Measurements from ENCODE around the gene ATP5F1D.

ATP5F1D gene

GRCh38 chr19:1255186-1256161 is 13.9 kb downstream of the ATP5F1D start:
- Histone ChIP-seq H3K4me1 (ENCODE audit: insufficient read depth, low read length, poor library complexity, severe bottlenecking) (peaks cover 34% of the 10 kb centered on the region), H3K79me2 (ENCODE audit: insufficient read depth, low read length) (peaks cover 86% of the 10 kb centered on the region), H3K9me3 (ENCODE audit: insufficient read depth, low read depth, low read length) (no peaks in the 10 kb centered on the region), H3K36me3 (ENCODE audit: insufficient read depth, low read length) (peaks cover 42% of the 10 kb centered on the region; the same call in 1 of the 2 replicates), H3K4me3 (ENCODE audit: low read length, poor library complexity, severe bottlenecking) (no peak overlapping the region), H3K4me2 (ENCODE audit: low read depth, low read length, poor library complexity, severe bottlenecking) (no peak overlapping the region), H3K27me3 (ENCODE audit: insufficient read depth, low read length, poor library complexity, severe bottlenecking) (no peaks in the 10 kb centered on the region), H2AFZ (ENCODE audit: low read length) (no peak overlapping the region), H3K9ac (ENCODE audit: low read depth, low read length, poor library complexity, severe bottlenecking) (no peak overlapping the region), H3K9me2 (replicated peaks; ENCODE audit: low read depth, low read length) (no peaks in the 10 kb centered on the region), H3F3A (ENCODE audit: low read depth) (peaks cover 16% of the 10 kb centered on the region; the same call in 1 of the 2 replicates), H4K20me1 (ENCODE audit: insufficient read depth, low read length, poor library complexity, severe bottlenecking) (peaks cover 91% of the 10 kb centered on the region)
- no peak for TF ChIP-seq EZH2phosphoT487 (IDR thresholded peaks at IDR 0.05; ENCODE audit: borderline replicate concordance)
- no peak for TF ChIP-seq CTCF (conservative IDR thresholded peaks at IDR 0.05; ENCODE audit: low read length)

GRCh38 chr19:1256646-1257474 is 15.3 kb downstream of the ATP5F1D start:
- Histone ChIP-seq H3F3A (ENCODE audit: low read depth) (peaks cover 16% of the 10 kb centered on the region; the same call in 1 of the 2 replicates), H3K4me2 (ENCODE audit: low read depth, low read length, poor library complexity, severe bottlenecking) (no peak overlapping the region), H3K9ac (ENCODE audit: low read depth, low read length, poor library complexity, severe bottlenecking) (no peak overlapping the region), H3K36me3 (ENCODE audit: insufficient read depth, low read length) (peaks cover 42% of the 10 kb centered on the region; the same call in 1 of the 2 replicates), H3K79me2 (ENCODE audit: insufficient read depth, low read length) (peaks cover 73% of the 10 kb centered on the region), H2AFZ (ENCODE audit: low read length) (no peak overlapping the region), H3K9me2 (replicated peaks; ENCODE audit: low read depth, low read length) (no peaks in the 10 kb centered on the region), H4K20me1 (ENCODE audit: insufficient read depth, low read length, poor library complexity, severe bottlenecking) (peaks cover 81% of the 10 kb centered on the region), H3K9me3 (ENCODE audit: insufficient read depth, low read depth, low read length) (no peaks in the 10 kb centered on the region), H3K4me1 (ENCODE audit: insufficient read depth, low read length, poor library complexity, severe bottlenecking) (peaks cover 44% of the 10 kb centered on the region), H3K27me3 (ENCODE audit: insufficient read depth, low read length, poor library complexity, severe bottlenecking) (no peaks in the 10 kb centered on the region), H3K4me3 (ENCODE audit: low read length, poor library complexity, severe bottlenecking) (no peak overlapping the region)
- no peak for TF ChIP-seq CTCF (conservative IDR thresholded peaks at IDR 0.05; ENCODE audit: low read length)
- TF ChIP-seq EZH2phosphoT487 (IDR thresholded peaks at IDR 0.05; ENCODE audit: borderline replicate concordance), result no peak

GRCh38 chr19:1257475-1258162 is 16.1 kb downstream of the ATP5F1D start:
- Histone ChIP-seq H3K4me3 (ENCODE audit: low read length, poor library complexity, severe bottlenecking) (no peak overlapping the region), H3K36me3 (ENCODE audit: insufficient read depth, low read length) (peaks cover 42% of the 10 kb centered on the region; the same call in 1 of the 2 replicates), H4K20me1 (ENCODE audit: insufficient read depth, low read length, poor library complexity, severe bottlenecking) (peaks cover 73% of the 10 kb centered on the region), H3K9ac (ENCODE audit: low read depth, low read length, poor library complexity, severe bottlenecking) (no peak overlapping the region), H3K4me2 (ENCODE audit: low read depth, low read length, poor library complexity, severe bottlenecking) (no peak overlapping the region), H3K9me2 (replicated peaks; ENCODE audit: low read depth, low read length) (no peaks in the 10 kb centered on the region), H2AFZ (ENCODE audit: low read length) (no peak overlapping the region), H3K4me1 (ENCODE audit: insufficient read depth, low read length, poor library complexity, severe bottlenecking) (peaks cover 44% of the 10 kb centered on the region), H3K79me2 (ENCODE audit: insufficient read depth, low read length) (peaks cover 65% of the 10 kb centered on the region), H3K27me3 (ENCODE audit: insufficient read depth, low read length, poor library complexity, severe bottlenecking) (no peaks in the 10 kb centered on the region), H3K9me3 (ENCODE audit: insufficient read depth, low read depth, low read length) (no peaks in the 10 kb centered on the region), H3F3A (ENCODE audit: low read depth) (0 out of 2 replicates have a peak, but pooled peaks cover 8% of the 10 kb centered on the region)
- TF ChIP-seq CTCF (conservative IDR thresholded peaks at IDR 0.05; ENCODE audit: low read length), result no peak
- no peak for TF ChIP-seq EZH2phosphoT487 (IDR thresholded peaks at IDR 0.05; ENCODE audit: borderline replicate concordance)

Data from Loucy (cell line).